CD4-positive, alpha-beta T cell treated with Interleukin-17A for 1 hour (primary cell): Measurements from ENCODE around the gene CCPG1.
A peak's percentile ranks its signal among the peaks of the same experiment; 100 is the strongest.

ENCODE experiments used
- DNase-seq: peaks from one replicate; pipeline ENCODE4 v3.0.0-alpha.2; 2020

Gene CCPG1

GRCh38 chr15:55383687-55384086 lies 24.5 kb downstream of the CCPG1 start:
- no peak for DNase-seq

- DNase-seq = no peak
These were observed 26.6 kb downstream of the CCPG1 start for GRCh38 chr15:55381595-55381994.

GRCh38 chr15:55379095-55379494 lies 29.1 kb downstream of the CCPG1 start:
- DNase-seq = no peak

GRCh38 chr15:55372701-55373440 lies 35.3 kb downstream of the CCPG1 start:
- DNase-seq = no peak

- DNase-seq = no peak
These were observed 41.2 kb downstream of the CCPG1 start for GRCh38 chr15:55366981-55367380.

GRCh38 chr15:55362641-55363040 lies 45.5 kb downstream of the CCPG1 start:
- no peak for DNase-seq

GRCh38 chr15:55361048-55361447 lies 47.1 kb downstream of the CCPG1 start:
- no peak for DNase-seq

GRCh38 chr15:55360256-55360655 lies 47.9 kb downstream of the CCPG1 start:
- no peak for DNase-seq

- no peak for DNase-seq
These were observed 49.7 kb downstream of the CCPG1 start for GRCh38 chr15:55358471-55358870.

- DNase-seq = no peak
These were observed 50.4 kb downstream of the CCPG1 start for GRCh38 chr15:55357774-55358173.

- no peak for DNase-seq
These were observed 51.1 kb downstream of the CCPG1 start for GRCh38 chr15:55356985-55357585.

- no peak for DNase-seq
These were observed 55.1 kb downstream of the CCPG1 start for GRCh38 chr15:55353025-55353424.

- no peak for DNase-seq
These were observed 58.9 kb downstream of the CCPG1 start for GRCh38 chr15:55349282-55349681.

- DNase-seq = no peak
These were observed 59.8 kb downstream of the CCPG1 start for GRCh38 chr15:55348281-55348778.

GRCh38 chr15:55344206-55344605 lies 64.0 kb downstream of the CCPG1 start:
- no peak for DNase-seq

- no peak for DNase-seq
These were observed 65.0 kb downstream of the CCPG1 start for GRCh38 chr15:55343168-55343567.

GRCh38 chr15:55337160-55337559 lies 71.0 kb downstream of the CCPG1 start:
- no peak for DNase-seq

GRCh38 chr15:55334997-55335396 lies 73.2 kb downstream of the CCPG1 start:
- DNase-seq = no peak

- DNase-seq = no peak
These were observed 73.8 kb downstream of the CCPG1 start for GRCh38 chr15:55334371-55334770.

GRCh38 chr15:55327387-55327786 lies 80.8 kb downstream of the CCPG1 start:
- no peak for DNase-seq

GRCh38 chr15:55322467-55322866 lies 85.7 kb downstream of the CCPG1 start:
- DNase-seq = no peak

- DNase-seq = no peak
These were observed 87.2 kb downstream of the CCPG1 start for GRCh38 chr15:55320963-55321362.

- DNase-seq = no peak
These were observed 88.0 kb downstream of the CCPG1 start for GRCh38 chr15:55320238-55320550.

GRCh38 chr15:55319537-55320237 lies 88.5 kb downstream of the CCPG1 start:
- DNase-seq = peak; percentile 22
